Gastrocnemius medialis (tissue), 4 donors: Measurements from ENCODE around the gene DAPP1.

Experiments used
- CTCF ChIP-seq, 5 experiments: fragments of 450-650 bp in 3 of 5; fragments of 200-600 bp in 2 of 5; sonication (generic) in 2 of 5; IDR thresholded peaks in 4 of 5; conservative IDR thresholded peaks in 1 of 5; 1 replicate in 4 of 5; 2 replicates in 1 of 5; pipeline ENCODE4 v1.5.1; 2016 to 2019; ENCODE audit warnings: antibody characterized with exemption in 5 of 5, mild to moderate bottlenecking in 3 of 5, moderate library complexity in 3 of 5
- POLR2A ChIP-seq, 2 donors: fragments of 450-650 bp; IDR thresholded peaks; one replicate each; pipeline ENCODE4 v1.6.1; 2017; ENCODE audit warnings: antibody characterized with exemption in 2 of 2, mild to moderate bottlenecking in 2 of 2, moderate library complexity in 2 of 2

GRCh38 chr4:99817309-99817890 is 773 bp downstream of the DAPP1 start:
- TF ChIP-seq CTCF (IDR thresholded peaks at IDR 0.05 in 4 of 5, conservative IDR thresholded peaks at IDR 0.05 in 1 of 5) (no peak), POLR2A (IDR thresholded peaks at IDR 0.05) (no peak)
